HuH-7 (cell line): ENCODE data around the gene COPE.
"Not testable (repeated sequence)": the region's sequence is repeated elsewhere in the genome, so short reads cannot be mapped to it uniquely, and the experiment has no call there.

Experiments
- DNase-seq: peaks from one replicate; pipeline ENCODE4 v3.0.0; 2011; ENCODE audit warnings: low spot score

COPE gene

DNA sequence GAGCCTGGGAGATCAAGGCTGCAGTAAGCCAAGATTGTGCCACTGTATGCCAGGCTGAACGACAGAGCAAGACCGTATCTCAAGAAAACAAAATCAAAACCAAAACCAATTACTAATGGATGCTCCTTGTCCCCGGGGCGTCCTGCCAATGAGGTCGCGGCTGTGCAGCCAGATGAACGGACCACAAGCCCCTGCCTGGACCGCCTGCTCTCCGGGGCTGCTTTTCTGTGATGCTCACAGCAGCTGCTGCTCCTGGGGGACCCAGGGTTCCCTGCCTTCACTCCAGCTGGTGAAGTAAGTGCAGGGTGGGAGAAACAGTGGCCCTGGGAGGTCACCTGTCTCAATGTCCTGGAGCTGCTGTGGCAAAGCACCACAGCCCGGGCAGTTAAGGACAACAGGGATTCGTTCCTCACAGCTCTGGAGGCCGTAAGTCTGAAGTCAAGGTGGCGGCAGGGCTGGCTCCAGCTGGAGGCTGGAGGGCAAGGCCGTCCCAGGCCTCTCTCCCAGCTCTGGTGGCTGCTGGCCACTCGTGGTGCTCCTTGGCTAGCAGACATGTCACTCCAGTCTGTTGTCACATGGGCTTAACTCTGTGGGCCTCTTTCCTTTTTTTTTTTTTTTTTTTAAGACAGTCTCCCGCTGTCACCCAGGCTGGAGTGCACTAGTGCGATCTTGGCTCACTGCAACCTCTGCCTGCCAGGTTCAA lies 10.1 kb downstream of the COPE start:
- DNase-seq, result no peak

DNA sequence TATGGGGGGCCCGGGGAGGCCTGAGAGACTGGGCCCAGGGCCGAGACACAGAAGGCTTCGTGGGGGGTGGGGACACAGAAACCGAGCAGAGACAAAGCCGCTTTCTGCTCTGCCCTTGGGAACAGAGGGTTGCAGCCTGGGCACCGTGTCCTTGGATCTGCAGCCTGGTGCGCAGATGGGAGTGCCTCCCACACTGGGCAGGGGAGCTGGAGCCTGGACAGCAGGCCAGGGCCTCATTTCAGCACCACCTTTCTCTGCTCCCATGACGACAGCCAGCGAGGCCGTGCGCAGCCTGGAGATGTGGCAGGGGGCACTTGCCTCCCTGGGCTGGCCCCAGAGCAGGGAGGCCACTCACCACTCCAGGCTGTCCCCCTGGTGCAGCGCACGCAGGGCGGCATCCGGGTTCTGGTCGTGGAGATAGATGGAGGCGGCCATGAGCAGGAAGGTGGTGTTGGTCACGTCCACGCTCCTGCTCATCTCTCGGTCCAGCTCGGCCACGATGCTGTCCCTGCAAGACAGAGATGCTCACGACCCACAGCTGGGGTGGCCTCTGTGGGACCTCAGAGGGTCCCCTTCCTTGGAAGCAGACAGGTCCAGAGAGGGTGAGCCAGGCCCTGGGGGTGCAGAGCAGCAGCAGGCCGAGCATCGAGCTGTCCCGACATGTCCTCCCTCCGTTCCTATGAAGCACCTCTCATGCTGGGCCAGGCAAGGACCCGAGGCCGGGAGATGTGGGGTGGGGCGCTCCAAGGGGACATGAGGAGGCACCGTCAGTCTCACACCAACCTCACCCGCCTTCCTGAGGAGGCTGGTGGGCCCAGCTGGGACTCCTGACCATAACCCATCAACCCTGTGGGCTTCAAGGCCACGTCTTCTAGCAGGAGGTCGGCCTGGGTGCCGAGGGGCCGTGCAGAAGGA lies 12.3 kb downstream of the COPE start:
- no peak for DNase-seq

DNA sequence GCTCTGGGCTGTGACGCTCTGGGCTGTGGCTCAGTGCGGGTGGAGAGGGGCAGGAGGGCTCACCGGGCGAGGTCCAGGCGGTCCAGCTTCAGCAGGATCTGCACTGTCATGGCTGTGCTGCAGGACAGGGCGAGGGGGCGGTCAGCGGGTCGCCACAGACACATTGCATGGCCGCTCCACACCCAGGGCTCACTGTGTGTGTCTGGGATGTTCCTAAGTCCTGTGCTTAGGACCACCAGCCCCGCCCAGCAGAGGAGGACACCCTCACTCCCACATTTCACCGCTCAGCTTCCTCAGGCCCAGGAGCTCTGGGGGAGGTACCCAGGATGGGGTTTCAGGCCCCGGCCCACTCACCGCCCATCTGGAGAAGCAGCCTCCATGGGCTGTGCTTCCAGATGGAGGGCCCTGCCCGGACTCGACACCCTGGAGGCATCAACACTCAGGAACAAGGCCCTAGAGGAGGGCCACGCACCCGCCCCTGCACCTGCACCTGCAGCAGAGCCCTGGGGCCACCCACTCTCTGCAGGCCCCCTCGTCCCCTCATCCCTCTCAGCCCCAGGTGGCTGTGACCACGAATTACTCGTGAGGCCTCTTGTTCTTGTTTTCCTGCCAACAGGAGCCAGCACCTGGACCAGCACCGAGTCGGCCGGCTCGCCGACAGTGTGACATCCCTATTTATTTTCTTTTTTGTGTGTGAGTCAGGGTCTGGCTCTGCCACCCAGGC lies 13.5 kb downstream of the COPE start:
- DNase-seq, result no peak

DNA sequence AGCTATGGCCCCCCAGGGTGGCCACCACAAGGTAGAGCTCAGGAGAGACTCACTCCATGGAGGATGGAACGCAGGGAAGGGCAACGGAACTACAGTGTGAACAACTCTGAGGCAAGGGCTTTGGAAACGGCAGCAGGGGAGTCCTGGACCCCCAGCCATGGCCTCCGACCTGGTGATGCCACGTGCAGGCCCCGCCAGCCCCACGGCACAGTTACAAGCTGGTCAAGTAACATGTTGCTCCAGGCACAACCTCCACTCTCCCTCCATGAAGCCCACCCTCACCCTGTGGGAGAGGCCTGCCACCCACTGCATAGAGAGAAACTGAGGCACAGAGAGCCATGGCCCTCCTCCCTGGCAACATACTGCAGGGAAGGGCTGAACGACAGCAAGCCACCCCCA lies 14.1 kb downstream of the COPE start:
- DNase-seq, result no peak

DNA sequence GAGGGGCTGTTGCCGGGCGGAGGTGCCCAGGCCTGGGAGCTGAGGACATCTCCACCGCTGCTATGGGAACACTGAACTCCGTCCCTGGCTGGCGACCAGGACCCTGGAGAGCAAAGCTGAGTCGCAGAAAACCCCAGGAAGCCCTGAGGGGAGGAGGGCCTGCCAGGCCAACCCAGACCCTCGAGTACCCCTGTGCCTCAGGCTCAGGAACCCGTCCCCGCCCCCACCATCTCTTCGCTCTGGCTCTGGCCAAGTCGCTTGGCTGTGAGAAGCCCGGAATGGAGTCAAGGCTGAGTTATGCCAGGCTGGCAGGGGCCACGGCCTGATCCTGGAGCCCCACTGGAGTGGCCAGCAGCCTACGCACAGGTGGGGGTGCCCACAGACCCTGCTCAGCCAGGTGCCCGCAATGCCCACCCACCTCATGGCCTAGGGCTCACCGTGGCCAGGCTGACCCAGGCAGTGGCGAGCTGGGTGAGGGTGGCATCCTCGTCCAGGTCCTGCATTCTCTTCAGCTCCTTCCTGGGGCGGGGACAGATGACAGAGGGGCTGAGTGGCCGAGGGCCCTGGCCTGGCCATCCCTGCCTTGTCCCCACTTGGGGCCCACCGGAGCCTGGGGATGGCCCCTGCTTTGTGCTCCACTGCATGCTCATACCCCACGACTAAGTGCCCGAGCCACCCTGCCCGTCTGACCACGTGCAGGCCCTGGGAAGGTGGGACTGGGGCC lies 14.7 kb downstream of the COPE start:
- DNase-seq, result no peak

DNA sequence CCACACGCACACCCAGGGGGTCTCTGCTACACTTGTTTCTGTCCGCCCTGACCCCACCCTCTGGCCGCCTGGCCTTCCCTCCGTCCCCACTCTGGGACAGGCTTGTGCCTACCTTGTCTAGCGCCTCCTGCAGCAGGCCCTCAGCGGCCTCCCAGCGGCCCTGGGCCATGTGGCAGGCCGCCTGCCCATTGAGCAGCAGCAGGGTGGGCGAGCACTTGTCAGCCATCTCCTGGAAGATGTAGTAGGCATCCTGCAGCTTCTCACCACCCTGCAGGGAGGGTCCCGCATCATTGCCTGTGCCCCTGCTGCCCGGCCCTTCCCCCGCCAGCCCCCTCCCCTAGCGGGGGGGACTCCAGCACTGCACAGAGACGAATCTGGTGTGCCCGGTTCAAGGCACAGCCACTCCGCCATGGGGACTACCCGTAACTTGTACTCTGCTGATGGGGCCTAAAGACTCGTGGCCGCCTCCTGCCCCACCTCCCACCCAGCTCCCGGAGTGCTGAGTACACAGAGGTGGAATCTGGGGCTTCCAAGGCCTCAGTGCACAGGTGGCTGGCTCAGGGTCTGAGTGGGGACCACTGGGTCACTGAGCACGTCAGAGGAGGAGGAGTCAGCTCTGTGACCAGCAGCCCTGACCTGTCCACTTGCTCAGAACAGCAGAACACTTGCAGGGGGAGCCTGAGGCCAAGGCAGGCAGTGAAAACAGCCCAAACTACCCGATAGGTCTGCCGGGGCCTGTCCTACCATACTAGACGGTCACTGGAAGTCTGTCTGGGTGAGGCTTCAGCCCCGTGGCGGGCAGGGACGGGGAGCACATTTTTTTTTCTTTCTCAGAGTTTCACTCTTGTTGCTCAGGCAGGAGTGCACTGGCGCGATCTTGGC lies 15.8 kb downstream of the COPE start:
- DNase-seq, result no peak

DNA sequence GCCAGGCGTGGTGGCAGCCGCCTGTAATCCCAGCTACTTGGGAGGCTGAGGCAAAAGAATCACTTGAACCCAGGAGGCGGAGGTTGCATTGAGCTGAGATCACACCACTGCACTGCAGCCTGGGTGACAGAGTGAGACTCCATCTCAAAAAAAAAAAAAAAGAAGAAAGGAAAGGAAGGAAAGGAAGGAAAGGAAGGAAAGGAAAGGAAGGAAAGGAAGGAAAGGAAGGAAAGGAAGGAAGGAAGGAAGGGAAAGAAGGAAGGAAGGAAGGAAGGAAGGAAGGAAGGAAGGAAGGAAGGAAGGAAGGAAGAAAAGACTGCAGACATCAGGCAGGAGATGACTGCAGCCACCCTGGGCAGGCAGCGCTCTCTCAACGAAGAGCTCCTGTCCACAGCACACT lies 16.7 kb downstream of the COPE start:
- DNase-seq, result not testable (repeated sequence)

DNA sequence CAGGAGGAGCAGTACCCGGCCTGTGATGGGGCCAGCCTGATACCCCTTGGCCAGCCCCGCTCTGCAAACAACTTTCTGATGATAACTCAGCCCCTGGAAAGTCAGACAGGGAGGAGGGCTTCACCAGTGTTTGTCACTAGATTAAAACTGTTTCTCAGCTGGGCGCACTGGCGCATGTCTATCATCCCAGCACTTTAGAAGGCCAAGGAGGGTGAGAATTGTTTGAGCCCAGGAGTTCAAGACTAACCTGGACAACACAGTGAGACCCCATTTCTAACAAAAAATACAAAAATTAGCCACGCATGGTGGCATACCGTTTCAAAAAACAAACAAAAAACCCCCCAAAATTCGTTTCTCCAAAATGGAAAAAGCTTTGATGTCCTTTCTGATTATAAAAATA lies 17.7 kb downstream of the COPE start:
- no peak for DNase-seq

DNA sequence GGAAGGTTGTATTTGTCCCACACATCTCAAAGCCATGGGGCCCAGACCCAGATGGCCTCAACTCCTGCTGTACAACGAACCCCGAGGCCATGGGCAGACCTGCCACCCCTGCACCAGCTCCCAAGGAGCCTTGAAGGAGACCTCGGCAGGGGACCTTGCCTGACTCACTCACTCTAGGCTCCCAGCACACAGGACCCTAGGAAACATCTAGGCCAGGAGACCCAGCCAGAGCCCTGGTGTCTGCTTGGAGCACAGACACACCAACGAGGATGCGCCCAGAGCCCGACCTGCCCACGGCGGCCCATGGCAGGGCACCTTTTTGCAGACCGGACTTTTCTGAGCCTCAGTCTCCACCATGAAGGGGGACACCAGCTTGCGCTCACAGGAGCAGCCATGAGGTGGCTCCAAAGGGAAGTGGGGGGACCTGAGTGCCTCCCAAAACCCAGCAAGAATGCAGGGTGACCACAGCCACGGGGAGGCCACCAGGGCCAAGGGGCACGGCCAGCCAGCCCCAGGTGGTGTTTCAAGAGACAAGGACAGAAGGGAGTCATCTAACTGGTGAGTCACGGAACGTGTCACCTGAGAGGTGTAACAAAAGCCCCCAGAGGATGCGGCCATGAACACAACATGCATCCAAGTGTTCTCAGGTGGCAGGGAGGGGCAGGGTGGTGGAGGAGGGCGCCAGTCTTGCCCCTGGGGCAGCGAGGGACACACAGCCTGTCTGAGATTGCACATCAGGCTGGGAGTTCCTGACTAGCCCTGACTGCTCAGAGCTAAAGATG lies 18.3 kb downstream of the COPE start:
- no peak for DNase-seq

DNA sequence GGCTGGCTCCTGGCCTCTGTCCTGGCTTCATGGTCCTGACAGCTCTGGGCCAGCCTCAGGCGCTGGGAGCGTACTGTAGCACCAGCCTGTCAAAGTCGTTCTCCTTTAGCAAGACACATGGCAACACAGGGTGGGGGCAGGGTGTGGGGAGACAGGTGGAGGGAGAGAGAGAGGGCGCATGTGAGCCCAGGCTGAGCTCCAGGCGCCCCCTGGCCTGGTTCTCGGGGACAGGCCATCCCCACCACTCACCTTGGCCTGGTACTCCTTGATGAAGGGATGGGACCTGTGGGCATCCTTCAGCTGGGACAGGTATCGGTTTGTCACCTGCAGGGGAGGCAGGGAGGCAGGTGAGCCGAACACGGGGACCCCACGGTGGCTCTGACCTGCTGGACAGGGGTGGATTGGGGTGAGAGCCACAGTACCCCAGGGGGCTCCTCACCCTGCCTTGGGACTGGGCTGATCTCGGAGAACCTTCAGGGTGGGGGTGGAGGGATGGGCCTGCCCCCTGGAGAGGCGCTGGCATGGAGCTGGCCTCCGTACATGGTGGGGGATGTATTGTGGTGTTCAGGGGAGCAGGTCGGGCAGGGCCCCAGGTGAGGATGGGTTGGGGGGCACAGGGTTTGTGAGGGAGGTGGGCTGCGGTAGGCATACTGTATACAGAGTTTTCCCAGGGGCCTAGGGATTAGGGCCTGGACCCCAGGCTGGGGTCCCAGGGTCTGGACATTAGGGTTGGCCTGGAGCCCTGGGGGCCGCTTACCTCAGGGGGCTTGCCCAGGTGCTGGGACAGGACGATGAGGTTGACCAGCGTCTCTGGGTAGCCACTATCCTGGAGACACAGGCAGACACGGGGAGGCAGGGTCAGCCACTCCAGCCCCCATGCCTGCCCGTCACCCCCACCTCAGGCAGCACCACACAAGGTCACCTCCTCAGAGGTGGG lies 19.3 kb downstream of the COPE start:
- no peak for DNase-seq

DNA sequence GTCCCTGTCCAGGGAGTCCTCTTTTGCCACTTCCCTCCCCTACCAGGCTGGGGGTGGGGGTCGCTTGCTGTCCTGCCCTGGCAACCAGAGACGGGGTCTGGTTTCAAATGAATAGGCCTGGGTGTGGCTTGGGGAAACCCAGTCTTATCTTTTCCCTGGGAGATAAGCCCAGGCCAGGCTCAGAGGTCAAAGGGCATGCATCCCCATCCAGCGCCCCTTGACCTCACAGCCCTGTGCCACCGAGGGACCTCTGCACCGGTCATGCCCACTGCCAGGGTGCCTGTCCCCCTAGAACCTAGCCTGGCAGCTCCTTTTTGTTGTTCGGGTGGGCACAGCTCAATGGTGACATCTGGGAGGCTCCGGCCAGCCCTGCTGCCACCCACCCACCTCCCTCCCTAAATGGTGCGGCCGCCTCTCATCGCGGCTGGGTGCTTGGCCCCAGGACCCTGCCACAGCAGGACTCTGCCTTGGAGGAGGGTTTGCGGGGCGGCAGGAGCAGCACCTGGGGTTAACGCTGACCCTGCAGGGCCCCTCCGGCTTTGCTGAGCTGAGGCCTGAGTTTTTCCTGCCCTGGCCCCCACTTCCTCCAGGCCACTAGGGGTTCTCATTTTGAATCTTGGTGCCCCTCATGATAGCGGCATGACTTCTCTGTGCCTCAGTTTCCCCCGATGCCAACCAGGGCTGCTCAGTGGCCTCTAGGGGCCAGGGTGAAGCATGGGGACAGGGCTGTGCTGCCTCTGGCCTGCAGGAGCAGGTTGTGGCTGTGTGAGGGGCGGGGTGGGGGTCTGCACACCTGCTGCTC lies 20.4 kb downstream of the COPE start:
- peak; percentile 88 for DNase-seq

DNA sequence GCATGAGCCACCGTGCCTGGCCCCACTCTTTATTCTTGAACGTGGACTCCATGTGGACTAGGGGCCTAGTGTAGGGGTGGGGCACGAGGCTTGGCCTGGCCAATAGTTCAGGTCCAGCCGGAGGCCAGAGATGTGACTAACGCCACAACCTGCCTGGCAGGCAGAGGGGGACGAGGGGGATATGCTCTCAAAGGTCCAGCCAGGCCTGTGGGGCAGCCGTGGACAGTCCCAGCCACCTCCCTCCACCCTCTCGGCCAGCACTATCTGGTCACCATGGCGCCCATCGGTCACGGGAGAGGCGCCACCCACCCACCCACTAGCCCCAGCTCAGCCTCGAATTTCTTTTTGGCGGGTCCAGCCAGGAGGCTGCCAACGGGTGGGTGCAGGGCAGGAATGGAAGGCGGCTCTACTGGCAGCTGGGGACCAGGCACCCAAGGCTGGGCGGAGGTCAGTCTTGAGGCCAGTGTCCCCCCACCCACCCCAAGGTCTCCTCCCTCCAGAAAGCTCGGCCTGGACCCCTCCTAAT lies 21.0 kb downstream of the COPE start:
- DNase-seq, result peak; percentile 55

DNA sequence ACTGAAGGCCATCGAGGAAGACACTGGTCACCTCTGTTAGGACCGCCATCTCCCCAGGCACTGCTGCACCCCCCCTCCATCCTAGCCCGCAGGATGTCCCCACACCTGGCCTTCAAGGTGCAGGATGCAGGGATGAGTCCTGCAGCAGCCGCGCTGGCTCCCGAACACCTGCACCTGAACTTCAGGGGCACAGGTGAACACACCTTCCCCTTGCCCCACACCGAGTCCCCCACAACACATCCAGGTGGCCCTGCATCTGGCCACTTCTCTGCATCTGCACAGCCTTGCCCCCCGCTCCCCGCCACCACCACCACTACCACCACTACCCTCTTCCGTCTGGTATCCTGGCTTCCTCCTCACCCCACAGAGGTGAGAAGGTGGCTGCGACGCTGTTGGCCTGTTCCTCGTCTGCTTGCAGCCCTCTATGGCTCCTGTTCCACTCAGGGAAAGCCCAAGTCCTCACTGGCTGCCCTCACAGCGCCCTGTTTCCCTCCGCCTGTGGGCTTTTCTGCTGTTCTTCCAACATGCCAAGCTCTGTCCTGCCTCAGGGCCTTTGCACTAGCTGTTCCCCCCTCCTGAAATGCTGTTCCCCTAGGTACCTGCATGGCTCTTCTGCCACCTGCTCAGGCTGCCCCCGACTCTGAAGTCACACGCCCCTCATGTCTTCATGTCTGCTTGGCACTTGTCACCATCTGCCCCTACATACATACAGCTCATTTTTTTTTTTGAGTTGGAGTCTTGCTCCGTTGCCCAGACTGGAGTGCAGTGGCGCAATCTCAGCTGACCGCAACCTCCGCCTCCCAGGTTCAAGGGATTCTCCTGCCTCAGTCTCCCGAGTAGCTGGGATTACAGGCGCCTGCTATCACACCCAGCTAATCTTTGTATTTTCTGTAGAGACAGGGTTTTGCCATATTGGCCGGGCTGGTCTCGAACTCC lies 21.8 kb downstream of the COPE start:
- DNase-seq, result no peak

DNA sequence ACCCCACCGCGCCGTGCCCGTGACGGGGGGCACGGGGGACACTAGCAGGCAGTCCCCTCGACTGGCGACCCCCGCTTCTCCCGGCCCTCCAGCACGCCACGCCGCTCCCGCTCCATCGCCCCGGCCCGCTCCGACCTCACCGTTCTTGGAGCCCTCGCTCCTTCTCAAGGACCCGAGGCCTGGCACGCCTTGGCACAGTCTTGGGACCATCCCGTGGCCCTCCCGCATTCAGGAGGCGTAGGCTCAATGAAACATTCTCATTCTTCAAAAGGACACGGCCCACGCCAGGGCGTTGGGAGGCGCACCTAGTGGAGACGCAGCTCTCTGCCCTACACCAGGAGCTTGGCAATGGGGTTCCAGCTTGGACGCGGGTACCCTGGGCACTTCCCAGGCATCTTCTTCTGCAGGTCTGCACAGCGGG lies 22.8 kb downstream of the COPE start:
- no peak for DNase-seq

DNA sequence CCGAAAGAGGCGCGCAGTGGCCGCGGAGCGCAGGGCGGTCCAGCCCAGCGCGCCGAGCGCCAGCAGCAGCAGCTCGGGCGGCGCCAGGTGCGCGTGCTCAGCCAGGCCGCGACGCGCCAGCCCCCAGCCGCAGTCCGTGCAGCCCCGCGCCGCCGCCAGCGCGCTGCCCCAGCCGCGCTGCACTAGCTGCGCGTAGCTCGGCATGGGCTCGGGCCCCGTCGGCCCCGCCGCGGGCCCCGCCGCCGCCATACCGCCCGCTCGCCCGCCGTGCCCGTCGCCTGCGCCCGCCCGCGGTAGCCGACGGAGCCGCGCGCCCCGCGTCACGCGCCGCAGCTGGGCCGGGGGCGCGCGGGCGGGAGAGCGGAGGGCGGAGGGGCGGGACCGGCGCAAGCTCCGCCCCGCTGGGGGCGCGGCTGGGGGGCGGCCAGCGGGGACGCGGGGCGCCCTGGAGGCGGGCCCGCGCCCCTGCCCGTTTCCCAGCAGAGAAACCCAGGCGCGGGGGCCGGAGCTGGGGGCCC lies 23.3 kb downstream of the COPE start, which contains the start of gene CERS1:
Gene CERS1 (minus strand): TSS at position 335 of the 518 bp plus-strand sequence. CDS start 86 bp downstream, at position 249.
- peak; percentile 87 for DNase-seq

DNA sequence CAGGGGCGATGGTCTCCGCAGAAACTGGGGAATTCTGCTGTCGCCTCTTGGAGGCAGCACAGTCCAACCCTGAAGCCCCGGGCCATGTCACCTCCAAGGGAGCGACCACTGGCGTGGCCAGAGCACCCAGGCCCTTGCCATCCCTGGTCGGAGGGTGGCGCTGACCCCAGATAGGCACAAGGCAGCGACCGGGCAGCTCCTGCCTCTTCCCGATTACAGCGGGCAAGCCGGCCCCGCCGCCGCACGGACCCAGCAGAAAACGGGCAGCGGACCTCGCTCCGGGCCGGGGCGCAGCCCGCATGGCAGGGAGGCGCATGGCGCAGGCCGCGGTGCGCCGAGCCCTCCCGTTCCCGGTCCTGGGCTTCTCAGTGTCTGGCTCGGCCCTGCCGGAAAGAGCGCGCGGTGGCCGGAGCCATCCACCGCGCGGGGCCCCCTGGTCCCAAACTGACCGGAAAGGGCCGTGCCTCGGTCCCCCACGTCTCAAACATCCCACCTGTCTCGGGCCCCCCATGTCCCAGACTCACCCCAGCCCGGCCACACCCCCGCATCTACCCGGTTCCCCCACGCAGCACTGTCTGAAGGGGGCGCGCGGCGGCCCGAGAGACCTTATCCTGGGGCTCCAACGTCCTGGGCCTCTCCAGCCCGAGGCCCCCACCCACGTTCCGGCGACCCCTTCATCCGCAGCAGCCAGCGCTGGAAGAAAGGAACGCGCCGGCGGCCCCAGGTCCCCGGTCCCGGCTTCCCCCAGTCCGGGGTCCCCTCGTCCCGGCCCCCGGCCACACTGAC lies 24.0 kb downstream of the COPE start:
- peak; percentile 100 for DNase-seq
